HepG2 (cell line): ENCODE data around the gene CRKL. TPM values are rescaled to one million over a fixed set of nuclear protein-coding genes. Genes with fewer than 3 reads are reported as not detected.

Experiments
- ARID2 ChIP-seq: sonication (generic); formaldehyde crosslinking; IDR thresholded peaks from 2 replicates; pipeline ENCODE4 v1.8.1; 2022; ENCODE audit warnings: mild to moderate bottlenecking, missing genetic modification reagents, borderline replicate concordance
- ARNT ChIP-seq: fragments of 450-650 bp; IDR thresholded peaks from 2 replicates; pipeline ENCODE4 v1.6.1; 2017
- CHD4 ChIP-seq: fragments of 200-600 bp; sonication (generic); IDR thresholded peaks from 2 replicates; pipeline ENCODE4 v1.7.0; 2017; ENCODE audit warnings: mild to moderate bottlenecking, low read length, borderline replicate concordance
- GLI4 ChIP-seq: sonication (generic); formaldehyde crosslinking; IDR thresholded peaks from 2 replicates; pipeline ENCODE4 v1.5.1; 2020; ENCODE audit warnings: missing genetic modification reagents, mild to moderate bottlenecking, moderate library complexity, borderline replicate concordance
- HIVEP1 ChIP-seq: sonication (generic); formaldehyde crosslinking; IDR thresholded peaks from 2 replicates; pipeline ENCODE4 v1.4.0; 2020; ENCODE audit warnings: mild to moderate bottlenecking, missing genetic modification reagents
- KLF11 ChIP-seq: IDR thresholded peaks from 2 replicates; pipeline ENCODE4 v1.6.1; 2016; ENCODE audit warnings: missing compliant biosample characterization
- MATR3 ChIP-seq: sonication (generic); formaldehyde crosslinking; IDR thresholded peaks from 2 replicates; pipeline ENCODE4 v1.4.0; 2020; ENCODE audit warnings: missing genetic modification reagents
- MEF2D ChIP-seq: sonication (generic); formaldehyde crosslinking; IDR thresholded peaks from 2 replicates; pipeline ENCODE4 v1.5.1; 2020; ENCODE audit warnings: mild to moderate bottlenecking, missing genetic modification reagents
- SMAD1 ChIP-seq: sonication (generic); formaldehyde crosslinking; IDR thresholded peaks from 2 replicates; pipeline ENCODE4 v1.4.0; 2020; ENCODE audit warnings: missing genetic modification reagents, low read depth, mild to moderate bottlenecking, borderline replicate concordance
- TGIF2 ChIP-seq: IDR thresholded peaks from 2 replicates; pipeline ENCODE4 v1.6.1; 2016; ENCODE audit warnings: control low read depth, missing compliant biosample characterization
- THYN1 ChIP-seq: sonication (generic); formaldehyde crosslinking; IDR thresholded peaks from 2 replicates; pipeline ENCODE4 v1.8.1; 2023; ENCODE audit warnings: low read depth, mild to moderate bottlenecking, moderate library complexity, missing genetic modification reagents, borderline replicate concordance
- ZNF142 ChIP-seq: sonication (generic); formaldehyde crosslinking; IDR thresholded peaks from 2 replicates; pipeline ENCODE4 v1.4.0; 2020; ENCODE audit warnings: missing genetic modification reagents
- ZNF24 ChIP-seq: fragments of 450-650 bp; IDR thresholded peaks from 2 replicates; pipeline ENCODE4 v1.6.1; 2017; ENCODE audit warnings: antibody characterized with exemption, mild to moderate bottlenecking
- ZNF331 ChIP-seq: sonication (generic); formaldehyde crosslinking; IDR thresholded peaks from 2 replicates; pipeline ENCODE4 v1.4.0; 2020; ENCODE audit warnings: missing genetic modification reagents
- ZNF441 ChIP-seq: sonication (generic); formaldehyde crosslinking; IDR thresholded peaks from 2 replicates; pipeline ENCODE4 v1.7.0; 2021; ENCODE audit warnings: missing genetic modification reagents, borderline replicate concordance
- ZNF451 ChIP-seq: sonication (generic); formaldehyde crosslinking; IDR thresholded peaks from 2 replicates; pipeline ENCODE4 v1.5.0; 2020; ENCODE audit warnings: mild to moderate bottlenecking, missing genetic modification reagents
- ZNF780A ChIP-seq: sonication (generic); formaldehyde crosslinking; IDR thresholded peaks from 2 replicates; pipeline ENCODE4 v1.8.0; 2022; ENCODE audit warnings: mild to moderate bottlenecking, missing genetic modification reagents, moderate library complexity
- ZSCAN29 ChIP-seq: sonication (generic); formaldehyde crosslinking; conservative IDR thresholded peaks from 2 replicates; pipeline ENCODE4 v1.4.0; 2020; ENCODE audit warnings: mild to moderate bottlenecking, missing genetic modification reagents
- polyA plus RNA-seq, 8 experiments: library from polyadenylated mRNA; depleted of rRNA in 3 of 8; stranded (reverse) in 7 of 8; unstranded in 1 of 8; fragments of >200 nt; fragmentation: Illumina TruSeq in 4 of 8; extraction: Trizol in 4 of 8; gene quantifications; 2 replicates each; pipeline versions ENCODE4 v1.2.1 to v1.2.3, GENCODE V29; 2011 to 2016; ENCODE audit warnings: low read depth in 4 of 8, missing spikeins in 1 of 8, mixed read lengths in 1 of 8; ENCODE audit not compliant: insufficient read depth in 1 of 8
- total RNA-seq, 5 experiments: library from RNA; depleted of rRNA; stranded (reverse); fragments of >200 nt; fragmentation: Illumina TruSeq; extraction: Trizol; gene quantifications; 2 replicates each; pipeline ENCODE4 v1.2.3, GENCODE V29; 2016; ENCODE audit warnings: low read depth in 1 of 5
- TF ChIP-seq, protein P1 (sequence below): sonication (generic); formaldehyde crosslinking; IDR thresholded peaks from 2 replicates; pipeline ENCODE4 v1.5.1; 2020; ENCODE audit warnings: missing genetic modification reagents, mild to moderate bottlenecking, borderline replicate concordance
- TF ChIP-seq, protein P2 (sequence below): IDR thresholded peaks from 2 replicates; pipeline ENCODE4 v1.6.1; 2012; ENCODE audit warnings: low read length, improper control_type of control experiment

The CRKL gene
- total and polyA plus RNA-seq, 2 of the 13 experiments (the other 11 are each of a cell fraction or from before 2014, with no cell fraction given) = 37.4 to 60.6 TPM

DNA sequence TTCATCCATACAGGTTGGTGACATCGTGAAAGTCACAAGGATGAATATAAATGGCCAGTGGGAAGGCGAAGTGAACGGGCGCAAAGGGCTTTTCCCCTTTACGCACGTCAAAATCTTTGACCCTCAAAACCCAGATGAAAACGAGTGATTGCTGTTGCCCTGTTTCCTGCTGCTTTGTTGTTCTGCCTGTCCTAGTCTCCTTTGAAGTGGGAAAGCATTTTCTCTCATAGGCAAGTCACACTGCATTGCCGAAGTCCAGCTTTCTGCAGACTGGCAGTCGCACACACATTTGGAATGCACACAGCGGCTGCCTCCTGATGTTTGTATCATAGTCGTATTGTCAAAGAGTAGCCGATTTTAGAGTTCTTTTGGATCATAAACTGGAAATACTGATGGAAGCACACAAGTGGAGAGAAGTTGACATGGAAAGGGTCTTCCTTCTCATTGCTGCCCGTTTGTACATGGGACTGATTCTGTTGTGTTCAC lies 32.5 kb downstream of the CRKL start (continued):
- TF ChIP-seq, protein P1, sequence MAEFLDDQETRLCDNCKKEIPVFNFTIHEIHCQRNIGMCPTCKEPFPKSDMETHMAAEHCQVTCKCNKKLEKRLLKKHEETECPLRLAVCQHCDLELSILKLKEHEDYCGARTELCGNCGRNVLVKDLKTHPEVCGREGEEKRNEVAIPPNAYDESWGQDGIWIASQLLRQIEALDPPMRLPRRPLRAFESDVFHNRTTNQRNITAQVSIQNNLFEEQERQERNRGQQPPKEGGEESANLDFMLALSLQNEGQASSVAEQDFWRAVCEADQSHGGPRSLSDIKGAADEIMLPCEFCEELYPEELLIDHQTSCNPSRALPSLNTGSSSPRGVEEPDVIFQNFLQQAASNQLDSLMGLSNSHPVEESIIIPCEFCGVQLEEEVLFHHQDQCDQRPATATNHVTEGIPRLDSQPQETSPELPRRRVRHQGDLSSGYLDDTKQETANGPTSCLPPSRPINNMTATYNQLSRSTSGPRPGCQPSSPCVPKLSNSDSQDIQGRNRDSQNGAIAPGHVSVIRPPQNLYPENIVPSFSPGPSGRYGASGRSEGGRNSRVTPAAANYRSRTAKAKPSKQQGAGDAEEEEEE (CRISPR knock-in tag) = no peak
- 0 out of 2 replicates have a peak, but pooled peaks have one; percentile 18 for TF ChIP-seq HIVEP1
- TF ChIP-seq MATR3 = no peak
- no peak for TF ChIP-seq ZNF142 (CRISPR knock-in tag)
- peak; percentile 73 for TF ChIP-seq MEF2D (CRISPR knock-in tag)
- TF ChIP-seq, protein P2, sequence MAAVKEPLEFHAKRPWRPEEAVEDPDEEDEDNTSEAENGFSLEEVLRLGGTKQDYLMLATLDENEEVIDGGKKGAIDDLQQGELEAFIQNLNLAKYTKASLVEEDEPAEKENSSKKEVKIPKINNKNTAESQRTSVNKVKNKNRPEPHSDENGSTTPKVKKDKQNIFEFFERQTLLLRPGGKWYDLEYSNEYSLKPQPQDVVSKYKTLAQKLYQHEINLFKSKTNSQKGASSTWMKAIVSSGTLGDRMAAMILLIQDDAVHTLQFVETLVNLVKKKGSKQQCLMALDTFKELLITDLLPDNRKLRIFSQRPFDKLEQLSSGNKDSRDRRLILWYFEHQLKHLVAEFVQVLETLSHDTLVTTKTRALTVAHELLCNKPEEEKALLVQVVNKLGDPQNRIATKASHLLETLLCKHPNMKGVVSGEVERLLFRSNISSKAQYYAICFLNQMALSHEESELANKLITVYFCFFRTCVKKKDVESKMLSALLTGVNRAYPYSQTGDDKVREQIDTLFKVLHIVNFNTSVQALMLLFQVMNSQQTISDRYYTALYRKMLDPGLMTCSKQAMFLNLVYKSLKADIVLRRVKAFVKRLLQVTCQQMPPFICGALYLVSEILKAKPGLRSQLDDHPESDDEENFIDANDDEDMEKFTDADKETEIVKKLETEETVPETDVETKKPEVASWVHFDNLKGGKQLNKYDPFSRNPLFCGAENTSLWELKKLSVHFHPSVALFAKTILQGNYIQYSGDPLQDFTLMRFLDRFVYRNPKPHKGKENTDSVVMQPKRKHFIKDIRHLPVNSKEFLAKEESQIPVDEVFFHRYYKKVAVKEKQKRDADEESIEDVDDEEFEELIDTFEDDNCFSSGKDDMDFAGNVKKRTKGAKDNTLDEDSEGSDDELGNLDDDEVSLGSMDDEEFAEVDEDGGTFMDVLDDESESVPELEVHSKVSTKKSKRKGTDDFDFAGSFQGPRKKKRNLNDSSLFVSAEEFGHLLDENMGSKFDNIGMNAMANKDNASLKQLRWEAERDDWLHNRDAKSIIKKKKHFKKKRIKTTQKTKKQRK = no peak
- no peak for TF ChIP-seq ZSCAN29 (CRISPR knock-in tag)
- no peak for TF ChIP-seq ARID2 (CRISPR knock-in tag)
- no peak for TF ChIP-seq ZNF24
- TF ChIP-seq ZNF331 = peak; percentile 67; the same call in 1 of the 2 replicates
- TF ChIP-seq ZNF451 = no peak
- TF ChIP-seq TGIF2 (CRISPR knock-in tag) = peak; percentile 61; the same call in 1 of the 2 replicates
- TF ChIP-seq ARNT = no peak
- TF ChIP-seq ZNF780A (CRISPR knock-in tag) = no peak
- TF ChIP-seq SMAD1 (CRISPR knock-in tag) = no peak
- no peak for TF ChIP-seq KLF11
- no peak; the same call in 1 of the 2 replicates for TF ChIP-seq CHD4
- no peak for TF ChIP-seq THYN1 (CRISPR knock-in tag)
- TF ChIP-seq ZNF441 (CRISPR knock-in tag) = no peak
- no peak for TF ChIP-seq GLI4
